T-helper 9 cell (primary cell): ENCODE results near the gene LRRC41.
"Not testable (repeated sequence)": the region's sequence is repeated elsewhere in the genome, so short reads cannot be mapped to it uniquely, and the experiment has no call there.

Experiments
- DNase-seq: peaks from one replicate; pipeline ENCODE4 v3.0.0-alpha.2; 2020

Gene LRRC41

DNA sequence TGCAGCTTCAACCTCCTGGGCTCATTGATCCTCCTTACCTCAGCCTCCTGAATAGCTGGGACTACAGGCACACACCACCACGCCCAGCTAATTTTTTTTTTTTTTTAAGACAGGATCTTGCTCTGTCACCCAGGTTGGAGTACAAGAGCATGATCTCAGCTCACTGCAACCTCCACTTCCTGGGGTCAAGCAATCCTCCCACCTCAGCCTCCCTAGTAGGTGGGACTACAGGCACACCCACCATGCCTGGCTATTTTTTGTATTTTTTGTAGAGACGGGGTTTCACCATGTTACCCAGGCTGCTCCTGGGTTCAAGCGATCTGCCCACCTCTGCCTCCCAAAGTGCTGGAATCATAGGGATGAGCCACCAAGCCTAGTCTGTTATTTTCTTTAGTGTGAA, 59.6 kb downstream of the LRRC41 start:
- not testable (repeated sequence) for DNase-seq

DNA sequence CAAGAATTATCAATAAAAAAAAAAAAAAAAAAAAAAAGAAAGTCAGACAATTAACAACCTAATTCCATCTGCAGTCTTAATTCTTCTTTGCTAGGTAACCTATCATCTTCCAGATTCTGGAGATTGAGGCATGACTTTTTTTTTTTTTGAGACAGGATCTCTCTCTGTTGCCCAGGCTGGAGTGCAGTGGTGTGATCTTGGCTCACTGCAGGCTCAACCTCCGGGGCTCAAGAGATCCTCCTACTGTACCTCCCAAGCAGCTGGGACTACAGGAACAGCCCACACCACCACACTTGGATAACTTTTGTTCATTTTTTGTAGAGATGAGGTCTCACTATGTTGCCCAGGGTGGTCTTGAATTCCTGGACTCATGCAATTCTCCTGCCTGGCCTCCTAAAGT, 60.5 kb downstream of the LRRC41 start:
- no peak for DNase-seq

DNA sequence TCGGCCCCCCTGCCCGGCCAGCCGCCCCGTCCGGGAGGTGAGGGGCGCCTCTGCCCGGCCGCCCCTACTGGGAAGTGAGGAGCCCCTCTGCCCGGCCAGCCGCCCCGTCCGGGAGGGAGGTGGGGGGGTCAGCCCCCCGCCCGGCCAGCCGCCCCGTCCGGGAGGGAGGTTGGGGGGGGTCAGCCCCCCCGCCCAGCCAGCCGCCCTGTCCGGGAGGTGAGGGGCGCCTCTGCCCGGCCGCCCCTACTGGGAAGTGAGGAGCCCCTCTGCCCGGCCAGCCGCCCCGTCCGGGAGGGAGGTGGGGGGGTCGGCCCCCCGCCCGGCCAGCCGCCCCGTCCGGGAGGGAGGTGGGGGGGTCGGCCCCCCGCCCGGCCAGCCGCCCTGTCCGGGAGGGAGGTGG, 61.7 kb downstream of the LRRC41 start:
- not testable (repeated sequence) for DNase-seq

DNA sequence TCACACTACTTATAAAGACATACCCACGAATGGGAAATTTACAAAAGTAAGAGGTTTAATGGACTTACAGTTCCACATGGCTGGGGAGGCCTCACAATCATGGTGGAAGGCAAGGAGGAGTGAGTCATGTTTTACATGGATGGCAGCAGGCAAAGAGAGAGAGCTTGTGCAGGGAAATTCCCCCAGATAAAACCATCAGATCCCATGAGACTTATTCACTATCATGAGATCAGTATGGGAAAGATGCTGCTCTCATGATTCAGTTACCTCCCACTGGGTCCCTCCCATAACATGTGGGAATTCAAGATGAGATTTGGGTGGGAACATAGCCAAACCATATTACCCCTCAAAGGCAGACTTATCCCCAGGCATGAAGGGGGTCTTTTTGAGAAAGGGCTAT, 64.6 kb downstream of the LRRC41 start:
- not testable (repeated sequence) for DNase-seq

DNA sequence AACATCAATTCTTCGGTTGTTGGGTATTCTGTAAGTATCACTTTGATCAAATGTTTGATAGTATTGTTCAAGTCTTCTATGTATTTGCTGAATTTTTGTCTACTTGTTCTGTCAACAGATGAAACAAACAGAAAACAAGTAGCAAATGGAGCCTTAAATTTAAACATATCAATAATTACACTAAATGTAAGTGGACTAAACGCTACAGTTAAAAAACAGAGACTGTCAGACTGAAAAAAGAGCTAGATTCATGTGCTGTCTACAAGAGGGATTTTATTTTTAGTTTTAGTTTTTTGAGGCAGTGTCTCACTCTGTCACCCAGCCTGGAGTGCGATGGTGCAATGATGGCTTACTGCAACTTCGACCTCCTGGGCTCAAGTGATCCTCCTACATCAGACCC, 66.5 kb downstream of the LRRC41 start:
- DNase-seq: no peak

DNA sequence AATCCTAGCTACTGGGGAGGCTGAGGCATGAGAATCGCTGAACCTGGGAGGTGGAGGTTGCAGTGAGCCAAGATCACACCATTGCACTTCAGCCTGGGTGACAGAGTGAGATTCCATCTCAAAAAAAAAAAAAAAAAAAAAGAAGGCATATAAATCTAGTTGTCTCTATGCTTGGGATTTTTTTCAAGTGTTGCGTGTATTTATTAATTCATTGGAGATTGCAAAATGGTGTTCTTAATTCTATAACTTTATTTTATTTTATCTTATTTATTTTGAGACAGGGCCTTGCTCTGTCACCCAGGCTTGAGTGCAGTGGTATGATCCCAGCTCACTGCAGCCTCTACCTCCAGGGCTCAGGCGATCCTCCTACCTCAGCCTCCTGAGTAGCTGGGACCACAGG, 72.2 kb downstream of the LRRC41 start:
- DNase-seq: not testable (repeated sequence)
